ENCODE measurements around the gene RGS2.

RGS2 gene

GRCh38 chr1:192808518-192809306 is at the start of gene RGS2:
TSS of gene RGS2 (plus strand) at chr1:192809039. CDS start at chr1:192809072, 33 bp downstream.
- in situ Hi-C loops (cut with HindIII; ENCODE audit: low sequenced_read_pairs), result loop anchor here (25.0 kb wide), 1 partner anchor 204 kb away; no protein-coding TSS in a partner anchor

GRCh38 chr1:192759104-192759503 is 49.7 kb upstream of the RGS2 start:
- in situ Hi-C loops (cut with HindIII; ENCODE audit: low sequenced_read_pairs), result no loop called here

- in situ Hi-C loops (cut with HindIII; ENCODE audit: low sequenced_read_pairs), result no loop called here
These were observed 46.6 kb upstream of the RGS2 start for GRCh38 chr1:192762265-192762664.

GRCh38 chr1:192763243-192763642 is 45.6 kb upstream of the RGS2 start:
- in situ Hi-C loops (cut with HindIII; ENCODE audit: low sequenced_read_pairs), result no loop called here

GRCh38 chr1:192763756-192764155 is 45.1 kb upstream of the RGS2 start:
- in situ Hi-C loops (cut with HindIII; ENCODE audit: low sequenced_read_pairs), result no loop called here

- in situ Hi-C loops (cut with HindIII; ENCODE audit: low sequenced_read_pairs), result no loop called here
These were observed 44.2 kb upstream of the RGS2 start for GRCh38 chr1:192764675-192765074.

- in situ Hi-C loops (cut with HindIII; ENCODE audit: low sequenced_read_pairs), result no loop called here
These were observed 42.7 kb upstream of the RGS2 start for GRCh38 chr1:192766009-192766625.

GRCh38 chr1:192766876-192767275 is 42.0 kb upstream of the RGS2 start:
- in situ Hi-C loops (cut with HindIII; ENCODE audit: low sequenced_read_pairs), result no loop called here

GRCh38 chr1:192767798-192768197 is 41.0 kb upstream of the RGS2 start:
- in situ Hi-C loops (cut with HindIII; ENCODE audit: low sequenced_read_pairs), result no loop called here

GRCh38 chr1:192768463-192768862 is 40.4 kb upstream of the RGS2 start:
- in situ Hi-C loops (cut with HindIII; ENCODE audit: low sequenced_read_pairs), result no loop called here

- in situ Hi-C loops (cut with HindIII; ENCODE audit: low sequenced_read_pairs), result no loop called here
These were observed 37.5 kb upstream of the RGS2 start for GRCh38 chr1:192771341-192771740.

GRCh38 chr1:192775631-192776030 is 33.2 kb upstream of the RGS2 start:
- in situ Hi-C loops (cut with HindIII; ENCODE audit: low sequenced_read_pairs), result no loop called here

GRCh38 chr1:192776206-192776605 is 32.6 kb upstream of the RGS2 start:
- in situ Hi-C loops (cut with HindIII; ENCODE audit: low sequenced_read_pairs), result no loop called here

- in situ Hi-C loops (cut with HindIII; ENCODE audit: low sequenced_read_pairs), result no loop called here
These were observed 31.8 kb upstream of the RGS2 start for GRCh38 chr1:192776998-192777397.

- in situ Hi-C loops (cut with HindIII; ENCODE audit: low sequenced_read_pairs), result no loop called here
These were observed 25.0 kb upstream of the RGS2 start for GRCh38 chr1:192783791-192784190.

GRCh38 chr1:192784397-192784796 is 24.4 kb upstream of the RGS2 start:
- in situ Hi-C loops (cut with HindIII; ENCODE audit: low sequenced_read_pairs), result no loop called here

GRCh38 chr1:192786576-192786975 is 22.3 kb upstream of the RGS2 start:
- in situ Hi-C loops (cut with HindIII; ENCODE audit: low sequenced_read_pairs), result no loop called here

GRCh38 chr1:192787914-192788585 is 20.8 kb upstream of the RGS2 start:
- in situ Hi-C loops (cut with HindIII; ENCODE audit: low sequenced_read_pairs), result no loop called here

- in situ Hi-C loops (cut with HindIII; ENCODE audit: low sequenced_read_pairs), result no loop called here
These were observed 19.0 kb upstream of the RGS2 start for GRCh38 chr1:192789871-192790270.

GRCh38 chr1:192792628-192793027 is 16.2 kb upstream of the RGS2 start:
- in situ Hi-C loops (cut with HindIII; ENCODE audit: low sequenced_read_pairs), result no loop called here

- in situ Hi-C loops (cut with HindIII; ENCODE audit: low sequenced_read_pairs), result no loop called here
These were observed 14.7 kb upstream of the RGS2 start for GRCh38 chr1:192793983-192794767.

Data from DLD1 (cell line).